ENCODE results near the gene MVK. TPM values are rescaled to one million over a fixed set of nuclear protein-coding genes. Genes with fewer than 3 reads are reported as not detected.

Gene MVK
- total and polyA plus RNA-seq, 2 experiments from 2014 or later = 16.7 to 40.1 TPM

- TF ChIP-seq ETS1 (IDR thresholded peaks at IDR 0.05) (no peak), REST (IDR thresholded peaks at IDR 0.05; ENCODE audit: unreplicated experiment) (no peak), CTCF (conservative IDR thresholded peaks at IDR 0.05; ENCODE audit: low read depth in 2 of 2) (no peak), ZNF114 (CRISPR knock-in tag; IDR thresholded peaks at IDR 0.05) (no peak), EZH2 (IDR thresholded peaks at IDR 0.05; ENCODE audit: low read depth, unreplicated experiment) (no peak), STAT1 (IDR thresholded peaks at IDR 0.05; ENCODE audit: unreplicated experiment) (no peak)
Measured at GRCh38 chr12:109619002-109619604, 45.5 kb downstream of the MVK start (continued).

GRCh38 chr12:109621211-109621694 is 47.7 kb downstream of the MVK start:
- H3K36me3 Mint-ChIP-seq (ENCODE audit: low read depth) = no peaks in the 10 kb centered on the region
- Histone ChIP-seq H3K36me3 (ENCODE audit: insufficient read depth) (no peaks in the 10 kb centered on the region), H2AFZ (no peak overlapping the region), H3K4me1 (ENCODE audit: insufficient read depth) (peaks cover 8% of the 10 kb centered on the region), H4K20me1 (replicated peaks; ENCODE audit: insufficient read depth) (no peaks in the 10 kb centered on the region), H3K27me3 (ENCODE audit: insufficient read depth) (no peaks in the 10 kb centered on the region), H3K4me2 (no peak overlapping the region), H3K27ac (ENCODE audit: low read depth) (no peak overlapping the region), H3F3A (replicated peaks; ENCODE audit: low read depth) (no peaks in the 10 kb centered on the region), H3K9me2 (ENCODE audit: insufficient read depth) (no peaks in the 10 kb centered on the region), H3K4me3 (no peak overlapping the region), H3K79me2 (replicated peaks; ENCODE audit: insufficient read depth) (no peaks in the 10 kb centered on the region)
- H3K4me3 Mint-ChIP-seq = no peak overlapping the region; the same call in 2 of the 3 replicates
- H3K4me1 Mint-ChIP-seq = peaks cover 12% of the 10 kb centered on the region
- ATAC-seq = no peak
- H3K27me3 Mint-ChIP-seq (ENCODE audit: insufficient read depth, low read depth, poor library complexity) = peaks cover 4% of the 10 kb centered on the region
- no peak overlapping the region for H3K27ac Mint-ChIP-seq
- no peak for DNase-seq (ENCODE audit: low spot score)
- H3K9me3 Mint-ChIP-seq = no peaks in the 10 kb centered on the region
- no peak for TF ChIP-seq STAT1 (IDR thresholded peaks at IDR 0.05; ENCODE audit: unreplicated experiment)
- TF ChIP-seq CTCF (conservative IDR thresholded peaks at IDR 0.05; ENCODE audit: low read depth in 2 of 2) = no peak
- TF ChIP-seq POLR2AphosphoS5 (IDR thresholded peaks at IDR 0.05; ENCODE audit: low read depth) = no peak
- no peak for TF ChIP-seq CREB1 (CRISPR knock-in tag; IDR thresholded peaks at IDR 0.05; ENCODE audit: low read depth)
- no peak for TF ChIP-seq ZNF114 (CRISPR knock-in tag; IDR thresholded peaks at IDR 0.05)
- no peak for TF ChIP-seq EZH2 (IDR thresholded peaks at IDR 0.05; ENCODE audit: low read depth, unreplicated experiment)
